Right cardiac atrium (tissue), 5 donors: ENCODE measurements around the gene BACH1. TPM values are rescaled to one million over a fixed set of nuclear protein-coding genes. Genes with fewer than 3 reads are reported as not detected.

Experiments
- ATAC-seq, 2 donors: fragments of 200-7000 bp; cut with Tn5 transposase; one replicate each; pipeline versions ENCODE4 v1.8.0 to v1.9.1; 2020; ENCODE audit warnings: moderate library complexity in 2 of 2, mild to moderate bottlenecking in 1 of 2
- DNase-seq, 3 donors: peaks; one replicate each; pipeline ENCODE4 v3.0.0-alpha.2; 2020
- H3K27ac ChIP-seq: one replicate; pipeline ENCODE4 v1.5.1; 2013; ENCODE audit warnings: mild to moderate bottlenecking, low read length, control low read depth, moderate library complexity
- H3K27me3 ChIP-seq: one replicate; pipeline ENCODE4 v1.6.1; 2013; ENCODE audit not compliant: control insufficient read depth, insufficient read depth
- H3K4me1 ChIP-seq: one replicate; pipeline ENCODE4 v1.6.1; 2013; ENCODE audit warnings: low read length; ENCODE audit not compliant: control insufficient read depth, insufficient read depth
- H3K4me3 ChIP-seq: one replicate; pipeline ENCODE4 v1.5.1; 2013; ENCODE audit warnings: low read length, control low read depth
- H3K9me3 ChIP-seq: one replicate; pipeline ENCODE4 v1.6.1; 2013; ENCODE audit warnings: low read length; ENCODE audit not compliant: control insufficient read depth
- WGBS: extraction: QIAGEN DNeasy Blood & Tissue Kit; methylation state at CpG from one replicate; pipeline ENCODE4 v1.1.7; 2013; 5-methylcytosine and 5-hydroxymethylcytosine counted together
- intact Hi-C, 4 donors: fragments of 100-400 bp; cut with DNase I; formaldehyde crosslinking; loops; one replicate each; pipeline versions ENCODE4 v1.11.0 to v1.14.0; 2022 to 2023
- polyA plus RNA-seq: library from polyadenylated mRNA; stranded (reverse); fragments of 200-250 nt; gene quantifications from one replicate; pipeline ENCODE4 v1.2.3, GENCODE V29; 2013
- total RNA-seq, 4 donors: library from RNA; stranded (reverse); fragmentation: NEBNext Ultra II Directional; extraction: Animal tissue kit (Norgen Biotek cat#: 25700); gene quantifications; one replicate each; pipeline ENCODE4 v1.2.1, GENCODE V29; 2021
- donor health status: healthy with polysubstance abuse.
- donor health status: DM: no; HTN: yes; CAD: no.
- donor health status: DM: no; HTN: no; CAD: no.
- donor health status: DM: no; HTN: yes; CAD: no; lungs with severe emphysema.
- donor health status: DM: yes; HTN: yes; CAD: no.

BACH1 gene
- total and polyA plus RNA-seq, 5 donors: 5.0 to 68.3 (median 46.8) TPM

DNA sequence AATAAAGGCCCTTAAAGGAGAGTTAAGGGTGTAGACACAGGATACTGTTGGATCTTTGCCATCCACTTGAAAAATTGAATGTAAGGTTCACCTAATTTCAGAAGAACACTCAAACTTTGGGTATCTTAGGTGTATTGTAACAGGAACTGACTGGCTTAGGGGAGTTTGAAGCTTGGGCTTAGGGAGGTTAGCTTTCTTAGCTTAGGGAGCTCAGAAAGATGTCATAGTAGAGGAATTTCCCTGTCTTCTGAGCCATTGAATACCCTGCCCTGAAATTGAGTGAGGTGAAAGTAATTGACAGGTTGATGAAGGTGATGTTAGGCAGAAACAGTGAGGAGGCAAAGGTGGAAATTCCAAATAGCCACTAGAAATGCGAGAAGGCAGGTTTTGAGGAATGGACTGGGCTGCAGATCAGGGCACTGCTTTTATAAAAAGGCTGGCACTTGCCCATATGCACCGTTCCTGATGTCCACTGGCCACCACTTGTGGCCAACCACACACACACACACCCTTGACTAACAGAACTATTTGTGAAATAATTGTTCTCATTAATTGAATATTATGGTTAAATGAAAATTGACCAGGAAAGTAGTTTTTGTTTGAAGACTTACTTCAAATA lies 16.5 kb downstream of the BACH1 start:
- Histone ChIP-seq H3K27ac (no peak overlapping the region), H3K4me1 (peaks cover 12% of the 10 kb centered on the region), H3K4me3 (no peak overlapping the region), H3K27me3 (no peaks in the 10 kb centered on the region), H3K9me3 (no peaks in the 10 kb centered on the region)
- no peak for ATAC-seq
- DNase-seq: no peak
- 58% methylated on average over 2 of the region's 2 CpGs for WGBS
- intact Hi-C loops: no loop called here

DNA sequence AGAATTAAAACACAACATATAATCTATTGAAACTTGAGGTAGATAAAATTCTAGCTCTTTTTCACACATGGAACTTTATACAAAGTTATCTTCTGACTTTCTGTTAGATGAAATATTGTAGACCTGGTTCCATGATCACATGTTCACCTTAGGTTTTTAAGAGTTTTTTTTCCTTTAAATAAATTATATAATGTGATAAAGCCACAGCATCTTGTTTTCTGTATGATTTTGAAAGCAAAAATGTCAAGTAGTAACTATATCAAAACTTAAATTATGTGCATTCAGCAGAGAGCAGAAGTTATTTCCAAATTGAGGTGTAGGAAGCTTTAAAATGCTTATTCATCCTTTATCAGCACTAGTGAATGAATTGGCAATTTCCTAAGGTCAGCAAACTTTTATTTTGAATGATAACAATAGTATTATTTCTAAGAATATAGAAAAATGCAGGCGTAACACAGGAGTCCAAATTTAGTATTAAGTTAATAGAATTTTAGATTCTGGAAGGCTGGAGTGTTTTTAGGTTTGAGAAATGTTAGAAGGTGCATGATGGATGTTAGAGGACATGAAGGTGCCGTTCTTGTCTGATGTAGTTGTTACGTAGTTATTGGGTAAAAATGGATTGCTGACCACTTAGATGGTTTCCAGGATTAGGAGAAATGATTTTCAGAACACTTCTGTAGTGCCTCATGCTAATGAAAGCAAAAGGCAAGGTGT lies 17.5 kb downstream of the BACH1 start:
- no peak for ATAC-seq
- Histone ChIP-seq H3K4me1 (peaks cover 12% of the 10 kb centered on the region), H3K4me3 (no peak overlapping the region), H3K27ac (no peak overlapping the region), H3K9me3 (no peaks in the 10 kb centered on the region), H3K27me3 (no peaks in the 10 kb centered on the region)
- no peak for DNase-seq
- intact Hi-C loops: no loop called here
- WGBS: 90% methylated on average over 3 of the region's 3 CpGs

DNA sequence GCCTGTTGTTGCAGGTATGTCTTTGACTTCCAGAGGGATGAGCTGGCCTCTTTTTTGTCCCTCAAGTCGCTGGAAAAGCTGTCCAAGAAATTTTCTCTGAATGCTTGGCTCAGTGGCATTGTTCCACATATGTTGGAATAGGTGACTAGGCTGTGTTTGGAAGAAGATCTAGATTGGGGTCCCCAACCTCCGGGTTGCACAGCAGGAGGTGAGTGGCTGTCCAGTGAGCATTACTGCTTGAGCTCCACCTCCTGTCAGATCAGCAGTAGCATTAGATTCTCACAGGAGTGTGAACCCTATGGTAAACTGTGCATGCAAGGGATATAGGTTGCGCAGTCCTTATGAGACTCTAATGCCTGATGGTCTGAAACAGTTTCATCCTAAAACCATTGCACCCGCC lies 18.1 kb downstream of the BACH1 start:
- ATAC-seq (no peak), DNase-seq (no peak)
- Histone ChIP-seq H3K4me1 (peaks cover 12% of the 10 kb centered on the region), H3K27ac (no peak overlapping the region), H3K9me3 (no peaks in the 10 kb centered on the region), H3K27me3 (no peaks in the 10 kb centered on the region), H3K4me3 (no peak overlapping the region)
- intact Hi-C loops: no loop called here
- 73% methylated on average over 4 of the region's 4 CpGs for WGBS

GRCh38 chr21:29318354-29318753 lies 19.6 kb downstream of the BACH1 start:
- Histone ChIP-seq H3K27me3 (no peaks in the 10 kb centered on the region), H3K27ac (no peak overlapping the region), H3K4me3 (no peak overlapping the region), H3K4me1 (peaks cover 10% of the 10 kb centered on the region), H3K9me3 (no peaks in the 10 kb centered on the region)
- intact Hi-C loops: no loop called here
- WGBS: 78% methylated on average over 2 of the region's 2 CpGs
- ATAC-seq: no peak
- DNase-seq: peak in 1 of 3 donors; percentile 57

DNA sequence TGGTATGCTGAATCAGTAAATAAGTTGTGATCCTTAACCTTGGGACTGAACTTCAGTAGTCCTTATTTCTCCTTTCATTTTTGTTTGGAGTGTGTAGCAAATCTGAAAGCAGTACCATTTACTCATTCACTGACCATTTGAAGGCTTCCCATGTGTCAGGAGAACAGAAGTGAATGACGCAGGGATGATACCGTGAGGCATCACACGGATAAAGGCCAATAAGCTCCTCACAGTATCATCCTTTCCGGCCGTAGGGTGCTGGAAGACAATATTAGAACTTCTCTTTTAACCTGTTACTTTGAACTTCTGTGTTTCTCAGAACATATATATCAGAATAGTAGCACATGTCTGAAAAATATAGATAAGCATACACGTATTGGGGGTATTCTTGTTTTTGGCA lies 21.3 kb downstream of the BACH1 start:
- Histone ChIP-seq H3K9me3 (no peaks in the 10 kb centered on the region), H3K27me3 (no peaks in the 10 kb centered on the region), H3K4me1 (peaks cover 10% of the 10 kb centered on the region), H3K27ac (no peak overlapping the region), H3K4me3 (no peak overlapping the region)
- WGBS: 76% methylated on average over 6 of the region's 6 CpGs
- DNase-seq (no peak), ATAC-seq (peak in 1 of 2 donors; percentile 51)
- intact Hi-C loops: no loop called here

DNA sequence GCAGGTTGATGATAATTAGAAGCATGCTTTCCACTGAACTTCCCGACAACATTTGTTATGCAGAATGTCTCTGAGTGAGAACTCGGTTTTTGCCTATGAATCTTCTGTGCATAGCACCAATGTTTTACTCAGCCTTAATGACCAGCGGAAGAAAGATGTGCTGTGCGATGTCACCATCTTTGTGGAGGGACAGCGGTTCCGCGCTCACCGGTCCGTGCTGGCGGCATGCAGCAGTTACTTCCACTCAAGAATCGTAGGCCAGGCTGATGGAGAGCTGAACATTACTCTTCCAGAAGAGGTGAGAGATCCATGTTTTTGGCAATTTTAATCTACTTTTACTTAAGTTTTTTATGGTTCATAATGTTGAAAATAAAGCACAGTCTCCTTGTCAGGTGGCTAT lies 22.5 kb downstream of the BACH1 start:
- DNase-seq (no peak), ATAC-seq (no peak)
- Histone ChIP-seq H3K4me1 (peaks cover 7% of the 10 kb centered on the region), H3K9me3 (no peaks in the 10 kb centered on the region), H3K27ac (no peak overlapping the region), H3K27me3 (no peaks in the 10 kb centered on the region), H3K4me3 (no peak overlapping the region)
- WGBS: 98% methylated on average over 11 of the region's 11 CpGs
- intact Hi-C loops: no loop called here

DNA sequence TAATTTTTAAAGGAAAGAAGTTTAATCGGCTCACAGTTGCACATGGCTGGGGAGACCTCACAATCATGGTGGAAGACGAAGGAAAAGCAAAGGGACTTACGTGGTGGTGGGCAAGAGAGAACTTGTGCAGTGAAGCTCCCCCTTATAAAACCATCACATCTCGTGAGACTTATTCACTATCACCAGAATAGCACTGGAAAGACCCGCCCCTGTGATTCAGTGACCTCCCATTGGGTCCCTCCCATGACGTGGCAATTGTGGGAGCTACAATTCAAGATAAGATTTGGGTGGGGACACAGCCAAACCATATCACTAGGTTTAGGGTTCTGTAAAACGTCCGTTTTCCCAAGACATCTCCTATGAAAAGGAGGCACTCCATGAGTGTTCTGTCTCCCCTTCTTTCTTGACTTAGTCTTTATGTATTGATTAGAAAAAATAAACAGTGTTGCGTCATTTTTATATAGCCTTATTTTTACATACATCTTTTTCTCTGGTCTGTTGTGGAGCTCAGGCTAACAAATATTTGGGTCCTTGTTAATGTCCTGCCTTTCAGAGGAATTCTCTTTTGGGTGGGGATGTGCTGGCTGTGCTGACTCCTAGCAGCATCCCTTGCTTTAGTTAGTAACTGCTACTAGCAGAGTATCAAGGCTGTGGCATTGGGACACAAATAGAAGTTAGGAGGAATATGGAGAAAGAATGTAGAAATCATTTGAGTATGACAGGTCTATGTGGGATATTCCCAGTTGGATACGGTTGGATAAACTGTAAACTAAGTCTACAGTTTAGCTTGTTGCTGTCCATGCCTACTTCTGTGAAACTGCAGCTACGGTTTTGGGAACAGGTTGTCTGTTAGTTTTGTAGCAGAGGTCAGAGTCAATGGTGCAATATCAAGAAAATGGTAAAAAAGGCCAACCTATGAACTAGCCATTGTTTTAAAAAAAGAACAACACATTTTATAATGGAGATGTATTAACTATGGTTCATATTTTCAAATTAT lies 23.5 kb downstream of the BACH1 start:
- 83% methylated on average over 11 of the region's 11 CpGs for WGBS
- H3K9me3 ChIP-seq: no peaks in the 10 kb centered on the region
- no peak overlapping the region for H3K27ac ChIP-seq
- ATAC-seq (no peak), DNase-seq (no peak)
- no peak overlapping the region for H3K4me3 ChIP-seq
- H3K27me3 ChIP-seq: no peaks in the 10 kb centered on the region
- intact Hi-C loops: no loop called here
- peaks cover 10% of the 10 kb centered on the region for H3K4me1 ChIP-seq

DNA sequence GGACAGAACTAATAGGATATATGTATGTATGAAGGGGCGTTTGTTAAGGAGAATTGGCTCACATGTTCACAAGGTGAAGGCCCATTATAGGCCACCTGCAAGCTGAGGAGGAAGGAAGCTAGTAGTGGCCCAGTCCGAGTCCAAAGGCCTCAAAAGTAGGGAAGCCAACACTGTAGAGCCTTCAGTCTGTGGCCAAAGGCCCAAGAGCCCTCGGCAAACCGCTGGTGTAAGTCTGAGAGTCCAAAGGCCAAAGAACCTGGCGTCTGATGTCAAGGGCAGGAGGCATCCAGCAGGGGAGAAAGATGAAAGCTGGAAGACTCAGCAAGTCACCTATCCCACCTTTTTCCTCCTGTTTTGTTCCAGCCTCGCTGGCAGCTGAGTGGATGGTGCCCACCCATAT lies 24.5 kb downstream of the BACH1 start:
- Histone ChIP-seq H3K27me3 (no peaks in the 10 kb centered on the region), H3K27ac (no peak overlapping the region), H3K4me3 (no peak overlapping the region), H3K9me3 (no peaks in the 10 kb centered on the region), H3K4me1 (peaks cover 6% of the 10 kb centered on the region)
- intact Hi-C loops: no loop called here
- ATAC-seq (no peak), DNase-seq (no peak)
- 95% methylated on average over 6 of the region's 6 CpGs for WGBS

DNA sequence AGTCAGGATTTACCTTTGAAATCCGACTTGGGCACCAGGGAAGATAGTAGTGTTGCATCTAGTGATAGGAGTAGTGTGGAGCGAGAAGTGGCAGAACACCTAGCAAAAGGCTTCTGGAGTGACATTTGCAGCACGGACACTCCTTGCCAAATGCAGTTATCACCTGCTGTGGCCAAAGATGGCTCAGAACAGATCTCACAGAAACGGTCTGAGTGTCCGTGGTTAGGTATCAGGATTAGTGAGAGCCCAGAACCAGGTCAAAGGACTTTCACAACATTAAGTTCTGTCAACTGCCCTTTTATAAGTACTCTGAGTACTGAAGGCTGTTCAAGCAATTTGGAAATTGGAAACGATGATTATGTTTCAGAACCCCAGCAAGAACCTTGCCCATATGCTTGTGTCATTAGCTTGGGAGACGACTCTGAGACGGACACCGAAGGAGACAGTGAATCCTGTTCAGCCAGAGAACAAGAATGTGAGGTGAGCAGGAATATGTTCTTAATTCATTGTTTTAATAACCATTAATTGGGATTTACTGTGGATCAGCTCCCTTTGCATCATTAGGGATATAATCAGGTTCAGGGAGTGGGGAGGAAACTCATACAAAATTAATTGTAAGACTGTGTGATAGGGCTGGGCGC lies 28.3 kb downstream of the BACH1 start:
- DNase-seq (no peak), ATAC-seq (peak in 1 of 2 donors; percentile 23)
- 84% methylated on average over 10 of the region's 10 CpGs for WGBS
- intact Hi-C loops: no loop called here
- Histone ChIP-seq H3K27ac (no peak overlapping the region), H3K4me1 (peaks cover 4% of the 10 kb centered on the region), H3K4me3 (no peak overlapping the region), H3K27me3 (no peaks in the 10 kb centered on the region), H3K9me3 (no peaks in the 10 kb centered on the region)

- Histone ChIP-seq H3K4me1 (peaks cover 8% of the 10 kb centered on the region), H3K4me3 (no peak overlapping the region), H3K27ac (no peak overlapping the region), H3K9me3 (no peaks in the 10 kb centered on the region), H3K27me3 (no peaks in the 10 kb centered on the region)
- no peak for ATAC-seq
- intact Hi-C loops: no loop called here
- 69% methylated on average over 5 of the region's 5 CpGs for WGBS
- DNase-seq: no peak
Measured at GRCh38 chr21:29329406-29329805, 30.7 kb downstream of the BACH1 start.
